Activated CD4-positive, CD25-positive, alpha-beta regulatory T cell treated with anti-CD3 and anti-CD28 coated beads, Interleukin-2, amount 50 U/mL, for 16 hours (primary cell): ENCODE measurements around the gene ZSCAN2.

Source experiments
- DNase-seq: peaks from one replicate; pipeline ENCODE4 v3.0.0-alpha.2; 2020; ENCODE audit warnings: low read depth, low spot score

ZSCAN2 gene

DNA sequence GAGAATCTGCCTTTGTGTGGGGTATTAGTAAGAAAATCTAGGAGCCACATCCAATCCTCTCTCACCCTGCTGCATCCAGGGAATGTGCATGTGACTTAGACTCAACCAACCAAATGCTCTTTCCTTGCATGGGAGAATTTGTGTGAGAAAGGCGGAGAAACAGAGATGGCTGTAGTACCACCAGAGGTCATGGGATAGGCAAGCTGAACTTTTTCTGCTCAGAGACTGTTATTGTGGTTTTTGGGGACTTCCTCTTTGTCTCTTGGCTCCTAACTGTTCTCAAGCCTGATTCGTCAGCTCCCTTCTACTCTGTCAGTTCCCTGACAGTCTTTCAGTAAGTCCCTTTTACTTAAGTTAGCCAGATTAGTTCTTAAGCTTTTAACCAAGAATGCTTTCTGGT lies 2.6 kb upstream of the ZSCAN2 start:
- DNase-seq, result no peak

DNA sequence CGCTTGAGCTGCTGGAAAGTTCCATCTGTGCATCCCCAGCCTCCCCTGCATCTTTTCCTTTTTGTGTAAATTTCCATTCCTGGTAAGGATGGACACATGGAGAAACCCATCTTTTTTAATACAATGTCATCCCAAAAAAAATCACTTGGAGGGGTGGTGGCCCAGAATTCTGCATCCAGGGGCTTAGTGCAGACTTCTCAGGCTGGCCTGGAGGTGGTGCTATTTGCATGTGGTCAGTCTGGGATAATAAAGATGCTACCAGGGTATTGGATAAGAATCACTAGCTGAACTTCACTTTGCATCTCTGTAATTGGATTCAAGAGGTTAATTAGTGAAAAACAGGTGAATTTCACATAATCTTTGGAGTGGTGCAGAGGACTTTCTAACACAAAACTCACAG lies 1.8 kb upstream of the ZSCAN2 start:
- DNase-seq, result no peak

DNA sequence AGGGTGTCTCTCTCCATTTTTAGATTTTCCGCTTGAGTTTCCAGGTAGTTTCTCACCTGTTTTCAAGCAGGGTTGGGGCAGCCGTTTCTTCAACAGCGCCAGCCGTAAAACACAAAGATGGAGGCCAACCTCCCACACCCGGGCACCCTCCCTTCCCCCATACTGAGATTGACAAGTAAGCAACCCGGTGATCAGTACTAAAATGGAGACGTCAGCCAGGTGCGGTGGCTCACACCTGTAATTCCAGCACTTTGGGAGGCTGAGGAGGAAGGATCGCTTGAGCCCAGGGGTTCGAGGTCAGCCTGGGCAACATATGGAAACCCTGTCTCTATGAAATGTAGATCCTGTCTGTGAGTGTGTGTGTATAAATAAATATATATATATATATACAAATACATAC lies 903 bp upstream of the ZSCAN2 start:
- no peak for DNase-seq

GRCh38 chr15:84600331-84600686 lies 500 bp upstream of the ZSCAN2 start:
- DNase-seq, result no peak

GRCh38 chr15:84601555-84601838 lies 688 bp downstream of the ZSCAN2 start:
- DNase-seq, result no peak

- DNase-seq, result no peak
These were observed 3.0 kb downstream of the ZSCAN2 start for GRCh38 chr15:84603630-84604379.

GRCh38 chr15:84604826-84605553 lies 4.2 kb downstream of the ZSCAN2 start:
- DNase-seq, result no peak

DNA sequence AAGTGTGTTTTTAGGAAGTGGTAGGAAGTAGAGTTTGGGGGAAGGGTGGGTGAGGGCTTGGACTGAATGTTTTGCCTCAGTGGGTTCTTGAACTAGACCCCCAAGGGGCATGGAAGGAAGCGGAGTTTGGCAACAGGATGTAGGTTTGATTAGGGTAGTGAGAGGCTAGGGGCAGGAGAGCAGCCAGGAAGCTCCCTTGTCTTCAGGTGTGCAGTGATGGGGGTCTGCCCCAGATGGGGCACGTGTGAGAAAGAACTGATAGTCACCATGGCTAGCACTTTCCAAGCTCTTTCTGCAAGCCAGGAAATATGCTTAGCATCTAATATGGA lies 4.7 kb downstream of the ZSCAN2 start:
- no peak for DNase-seq

DNA sequence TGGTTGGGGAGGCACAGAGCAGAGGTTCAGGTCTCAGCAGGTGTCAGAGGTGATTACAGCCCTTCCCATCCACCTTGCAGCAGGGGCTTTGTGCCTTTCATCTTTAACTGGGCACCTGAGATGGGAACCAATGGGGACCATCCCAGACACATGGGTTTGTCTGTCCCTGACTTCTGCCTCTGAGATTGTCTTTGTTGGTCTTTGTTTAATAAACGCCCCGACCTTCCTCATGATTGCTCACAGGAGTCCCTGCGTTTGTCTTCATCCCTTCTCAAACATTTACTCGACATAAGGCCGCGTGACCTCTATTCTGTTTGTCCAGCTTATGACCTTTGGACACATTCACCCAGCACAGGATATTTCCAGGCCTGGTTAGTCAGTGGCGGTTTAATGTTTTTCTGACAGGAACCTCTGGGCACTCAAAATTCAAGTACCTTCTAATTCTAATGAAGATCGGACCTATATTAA lies 5.9 kb downstream of the ZSCAN2 start:
- no peak for DNase-seq

GRCh38 chr15:84608707-84609284 lies 8.0 kb downstream of the ZSCAN2 start:
- DNase-seq, result no peak

DNA sequence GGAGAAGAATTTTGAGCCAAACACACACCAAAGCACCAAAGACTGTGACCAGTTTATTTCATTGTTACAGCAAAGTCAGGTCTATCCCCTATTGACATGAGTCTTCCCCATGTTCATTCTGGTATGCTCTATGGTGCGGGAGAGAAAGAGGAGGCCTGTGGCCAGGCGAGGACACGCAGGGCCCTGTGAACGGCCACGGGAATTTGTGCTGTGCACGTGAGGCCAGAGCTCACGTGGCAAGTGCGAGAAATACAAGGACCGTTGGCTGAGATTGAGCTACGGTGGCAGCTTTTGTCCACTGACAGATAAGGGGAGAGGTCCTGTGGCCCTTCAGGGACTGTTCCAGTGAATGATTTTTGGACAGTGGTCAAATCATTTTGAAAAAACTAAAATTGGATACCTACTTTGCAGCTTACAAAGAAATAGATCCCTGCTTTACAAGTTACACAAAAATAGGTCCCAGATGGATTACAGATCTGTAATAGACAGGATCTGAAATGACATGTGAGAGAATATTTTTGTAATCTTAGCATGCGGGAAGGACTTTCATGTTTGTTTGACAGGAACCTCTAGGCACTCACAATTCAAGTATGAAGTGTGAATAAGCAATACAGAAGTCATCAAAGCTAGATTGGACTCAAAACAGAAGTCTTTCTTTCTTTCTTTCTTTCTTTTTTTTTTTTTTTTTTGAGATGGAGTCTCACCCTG lies 9.2 kb downstream of the ZSCAN2 start:
- no peak for DNase-seq

- DNase-seq, result no peak
These were observed 10.8 kb downstream of the ZSCAN2 start for GRCh38 chr15:84611631-84612030.

- no peak for DNase-seq
These were observed 15.4 kb downstream of the ZSCAN2 start for GRCh38 chr15:84616235-84616634.

- DNase-seq, result no peak
These were observed 19.8 kb downstream of the ZSCAN2 start for GRCh38 chr15:84620626-84621025.

- DNase-seq, result no peak
These were observed 20.7 kb downstream of the ZSCAN2 start for GRCh38 chr15:84621358-84621979.

DNA sequence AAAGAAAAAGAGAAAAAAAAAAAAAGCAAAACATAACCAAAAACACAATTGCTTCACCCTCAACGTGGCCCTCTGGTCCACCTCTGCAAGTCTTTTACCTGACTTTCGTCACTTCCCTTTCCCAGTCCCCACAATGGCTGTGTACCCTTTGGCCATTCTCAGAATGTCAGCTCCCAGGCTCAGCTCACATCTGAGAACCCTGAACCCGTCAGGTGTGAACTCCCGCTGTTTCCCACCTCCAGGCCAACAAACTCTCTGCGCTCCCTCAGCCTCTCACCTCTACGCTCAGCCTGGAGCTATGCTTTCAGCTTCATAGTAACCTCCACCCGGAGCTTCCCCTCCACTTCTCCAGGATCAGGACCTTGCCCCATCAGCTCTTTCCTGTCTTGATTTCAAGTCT lies 23.6 kb downstream of the ZSCAN2 start:
- DNase-seq, result no peak

DNA sequence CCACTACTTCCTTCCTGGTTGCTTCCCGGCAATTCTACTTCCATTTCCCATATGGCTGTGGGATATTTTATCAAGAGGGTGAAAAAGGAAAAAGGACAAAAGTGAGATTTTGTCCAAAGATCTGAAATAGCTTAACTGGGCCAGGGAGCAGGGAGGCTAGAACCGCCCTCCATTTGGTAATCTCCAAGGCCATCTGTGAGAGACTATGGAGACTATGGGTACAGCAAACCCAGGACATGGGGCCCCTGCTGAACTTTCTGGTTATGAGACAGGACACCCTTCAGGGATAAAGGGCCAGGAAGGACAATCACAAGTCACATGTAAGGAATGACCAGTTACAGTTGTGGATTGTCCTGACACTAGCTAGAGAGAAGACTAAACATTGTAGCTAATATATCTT lies 24.3 kb downstream of the ZSCAN2 start:
- no peak for DNase-seq

DNA sequence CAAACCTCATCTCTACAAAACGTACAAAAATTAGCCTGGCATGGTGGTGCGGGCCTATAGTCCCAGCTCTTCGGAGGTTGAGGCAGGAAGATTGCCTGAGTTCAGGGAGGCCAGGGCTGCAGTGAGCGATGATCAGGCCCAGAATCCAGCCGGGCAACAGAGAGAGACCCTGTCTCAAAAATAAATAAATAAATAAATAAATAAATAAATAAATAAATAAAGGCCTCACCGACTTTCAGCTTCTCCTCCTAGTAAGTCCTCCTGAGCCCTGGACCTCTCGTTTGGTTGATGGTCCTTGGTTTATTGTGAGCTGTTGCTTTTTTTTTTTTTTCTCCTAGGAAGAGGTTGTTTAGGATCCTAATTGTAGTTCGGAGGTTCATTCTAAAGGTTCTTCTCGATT lies 28.2 kb downstream of the ZSCAN2 start:
- DNase-seq, result no peak

GRCh38 chr15:84631706-84632272 lies 31.0 kb downstream of the ZSCAN2 start:
- no peak for DNase-seq

DNA sequence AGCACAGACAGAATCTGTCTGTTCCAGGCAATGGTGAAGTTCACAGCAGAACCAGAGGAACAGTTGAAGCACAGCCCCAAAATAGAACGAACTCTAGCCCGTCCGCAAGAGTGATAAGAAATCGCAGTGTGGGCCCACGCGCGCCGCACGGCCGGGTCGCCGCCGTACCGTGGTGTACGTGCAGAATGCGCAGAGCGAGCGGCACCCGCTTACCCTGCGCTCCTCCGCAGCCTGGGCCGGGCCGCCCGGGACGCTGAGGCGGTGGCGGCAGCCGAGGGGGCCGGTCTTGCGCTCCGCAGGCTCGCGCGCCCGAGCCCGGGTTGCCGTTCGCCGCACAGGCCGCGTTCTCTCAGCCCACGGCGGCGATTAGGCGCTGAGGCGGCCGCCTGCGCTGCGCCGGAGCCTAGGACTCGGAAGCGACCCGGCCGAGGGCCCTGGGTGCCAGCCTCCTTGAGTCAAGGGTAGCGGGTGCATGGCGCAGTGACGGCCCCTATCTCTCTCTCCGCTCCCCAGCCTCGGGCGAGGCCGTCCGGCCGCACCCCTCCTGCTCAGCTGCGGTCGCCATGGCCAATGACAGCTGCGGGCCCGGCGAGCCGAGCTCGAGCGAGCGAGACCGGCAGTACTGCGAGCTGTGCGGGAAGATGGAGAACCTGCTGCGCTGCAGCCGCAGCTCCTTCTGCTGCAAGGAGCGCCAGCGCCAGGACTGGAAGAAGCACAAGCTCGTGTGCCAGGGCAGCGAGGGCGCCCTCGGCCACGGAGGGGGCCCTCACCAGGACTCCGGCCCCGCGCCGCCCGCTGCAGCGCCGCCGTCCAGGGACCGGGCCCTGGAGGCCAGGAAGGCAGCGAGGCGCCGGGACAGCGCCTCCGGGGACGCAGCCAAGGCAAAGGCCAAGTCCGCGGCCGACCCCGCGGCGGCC lies 32.8 kb downstream of the ZSCAN2 start:
- peak; percentile 40 for DNase-seq
